Ishikawa (cell line): ENCODE measurements around the gene EDIL3.

Experiments used
- CREB1 ChIP-seq: IDR thresholded peaks from 2 replicates; pipeline ENCODE4 v1.6.1; 2012; ENCODE audit warnings: low read depth
- EGR1 ChIP-seq: IDR thresholded peaks from 2 replicates; pipeline ENCODE4 v1.6.1; 2012

DNA sequence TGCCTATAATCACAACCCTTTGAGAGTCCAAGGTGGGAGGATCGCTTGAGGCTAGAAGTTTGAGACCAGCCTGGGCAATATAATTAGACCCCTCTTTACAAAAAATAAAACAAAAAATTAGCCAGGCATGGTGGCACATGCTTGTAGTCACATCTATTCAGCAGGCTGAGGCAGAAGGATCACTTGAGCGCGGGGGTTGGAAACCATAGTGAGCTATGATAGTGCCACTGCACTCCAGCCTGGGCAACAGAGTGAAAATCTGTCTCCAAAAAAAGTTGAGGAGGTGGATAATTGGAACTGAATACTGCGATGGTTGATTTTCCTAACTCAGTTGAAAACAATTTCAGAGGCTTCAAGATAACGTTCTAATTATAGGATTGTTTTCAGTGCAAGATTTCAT is 52.6 kb downstream of the EDIL3 start:
- TF ChIP-seq EGR1 (no peak), CREB1 (no peak)
